Omental fat pad (tissue), 4 donors: Measurements from ENCODE around the gene FAAP20. TPM values are rescaled to one million over a fixed set of nuclear protein-coding genes. Genes with fewer than 3 reads are reported as not detected.
A peak's percentile ranks its signal among the peaks of the same experiment; 100 is the strongest.

Experiments used
- ATAC-seq: fragments of 150-250 bp; one replicate; pipeline ENCODE4 v1.9.1; 2016; ENCODE audit warnings: mild to moderate bottlenecking, moderate library complexity; ENCODE audit not compliant: low FRiP score
- DNase-seq: peaks from one replicate; pipeline ENCODE4 v3.0.0-alpha.2; 2019; ENCODE audit warnings: low spot score
- total RNA-seq, 4 donors: library from RNA; depleted of rRNA; stranded (reverse); fragments of >200 nt; gene quantifications; one replicate each; pipeline ENCODE4 v1.1.0, GENCODE V29; 2016
- TF ChIP-seq, protein P1 (sequence below), 3 donors: fragments of 450-650 bp; IDR thresholded peaks; one replicate each; pipeline ENCODE4 v1.5.1; 2016 to 2017; ENCODE audit warnings: antibody characterized with exemption in 3 of 3, mild to moderate bottlenecking in 3 of 3, moderate library complexity in 2 of 3

FAAP20 gene
- total RNA-seq, 4 donors from 2014 or later = 14.2 to 24.9 (median 21.8) TPM

DNA sequence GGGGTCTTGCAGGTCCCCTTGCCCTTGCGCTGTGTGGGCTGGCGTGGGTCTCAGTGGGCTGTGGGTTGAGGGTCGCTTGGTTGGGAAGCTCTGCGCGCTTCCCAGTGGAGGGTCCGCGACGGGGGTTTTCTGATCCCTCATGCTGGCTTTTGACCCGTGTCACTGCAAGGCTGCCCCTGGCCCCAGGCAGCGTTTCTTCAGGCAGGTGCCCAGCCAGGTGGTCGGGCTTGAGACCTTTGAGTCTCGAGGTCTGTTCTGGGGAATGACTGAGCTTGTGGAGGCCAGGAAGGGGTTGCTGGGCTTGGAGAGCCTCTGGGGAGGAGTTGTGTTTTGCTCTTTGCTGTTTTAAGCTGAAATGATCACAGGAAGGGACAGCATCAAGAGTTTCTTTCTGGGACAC lies 38.9 kb upstream of the FAAP20 start:
- TF ChIP-seq, protein P1, sequence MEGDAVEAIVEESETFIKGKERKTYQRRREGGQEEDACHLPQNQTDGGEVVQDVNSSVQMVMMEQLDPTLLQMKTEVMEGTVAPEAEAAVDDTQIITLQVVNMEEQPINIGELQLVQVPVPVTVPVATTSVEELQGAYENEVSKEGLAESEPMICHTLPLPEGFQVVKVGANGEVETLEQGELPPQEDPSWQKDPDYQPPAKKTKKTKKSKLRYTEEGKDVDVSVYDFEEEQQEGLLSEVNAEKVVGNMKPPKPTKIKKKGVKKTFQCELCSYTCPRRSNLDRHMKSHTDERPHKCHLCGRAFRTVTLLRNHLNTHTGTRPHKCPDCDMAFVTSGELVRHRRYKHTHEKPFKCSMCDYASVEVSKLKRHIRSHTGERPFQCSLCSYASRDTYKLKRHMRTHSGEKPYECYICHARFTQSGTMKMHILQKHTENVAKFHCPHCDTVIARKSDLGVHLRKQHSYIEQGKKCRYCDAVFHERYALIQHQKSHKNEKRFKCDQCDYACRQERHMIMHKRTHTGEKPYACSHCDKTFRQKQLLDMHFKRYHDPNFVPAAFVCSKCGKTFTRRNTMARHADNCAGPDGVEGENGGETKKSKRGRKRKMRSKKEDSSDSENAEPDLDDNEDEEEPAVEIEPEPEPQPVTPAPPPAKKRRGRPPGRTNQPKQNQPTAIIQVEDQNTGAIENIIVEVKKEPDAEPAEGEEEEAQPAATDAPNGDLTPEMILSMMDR (IDR thresholded peaks at IDR 0.05) = no peak
- DNase-seq = no peak
- no peak for ATAC-seq

DNA sequence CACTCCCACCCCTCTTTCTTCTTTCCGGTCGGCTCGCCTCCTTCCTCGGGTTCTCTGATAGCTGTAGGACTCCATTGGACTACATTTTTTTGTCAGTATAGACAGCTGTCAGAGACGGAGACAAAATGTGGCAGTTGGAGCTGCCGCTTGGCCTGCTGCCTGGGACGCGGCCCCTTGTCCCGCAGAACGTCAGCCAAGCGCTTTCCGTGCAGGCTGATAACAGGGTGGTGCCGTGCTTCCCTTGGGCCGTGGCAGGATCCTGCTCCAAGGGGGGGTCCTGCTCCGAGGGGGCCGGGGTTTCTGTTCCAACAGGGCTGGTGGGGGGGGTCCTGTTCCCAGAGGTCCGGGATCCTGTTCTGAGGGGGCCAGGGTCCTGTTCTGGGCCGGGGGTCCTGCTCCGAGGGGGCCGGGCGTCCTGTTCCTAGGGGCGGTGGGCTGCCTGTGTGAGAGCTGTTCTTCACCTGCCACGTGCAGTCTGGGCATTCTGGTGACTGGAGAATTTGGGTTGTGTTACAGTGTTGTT lies 38.4 kb upstream of the FAAP20 start:
- no peak for ATAC-seq
- TF ChIP-seq, protein P1 (IDR thresholded peaks at IDR 0.05) = no peak
- no peak for DNase-seq

DNA sequence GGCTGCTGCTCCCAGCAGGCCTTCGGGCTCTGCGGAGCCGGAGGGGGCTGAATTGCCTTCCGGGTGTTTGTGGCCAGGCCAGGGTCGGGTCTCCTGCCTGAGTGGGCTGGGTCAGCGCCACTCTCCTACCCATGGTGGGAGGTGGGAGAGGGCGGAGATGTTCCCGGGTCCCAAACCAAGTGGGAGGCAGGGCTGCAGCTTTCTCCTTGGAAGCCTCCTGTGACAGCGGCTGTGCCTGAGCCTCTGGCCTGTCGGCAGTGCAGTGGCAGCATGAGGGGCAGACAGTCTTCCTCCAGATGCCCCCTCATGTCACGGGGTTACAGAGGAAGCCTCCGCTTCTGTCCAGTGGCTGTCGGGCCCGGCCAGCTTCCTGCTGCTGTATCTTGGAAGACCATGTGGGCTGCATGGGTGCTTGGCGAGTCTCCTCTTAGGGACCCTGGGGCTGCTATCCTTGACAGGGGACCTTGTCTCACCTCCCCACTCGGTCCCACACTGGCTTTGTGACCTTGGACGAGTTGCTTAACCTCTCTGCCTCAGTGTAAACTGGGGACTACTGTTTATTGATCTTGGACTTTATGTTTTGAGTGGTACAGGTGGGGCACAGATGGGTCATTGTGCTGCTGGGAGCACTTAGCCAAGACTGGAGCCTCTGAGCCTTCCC lies 37.8 kb upstream of the FAAP20 start:
- TF ChIP-seq, protein P1 (IDR thresholded peaks at IDR 0.05) = no peak
- ATAC-seq (no peak), DNase-seq (no peak)

DNA sequence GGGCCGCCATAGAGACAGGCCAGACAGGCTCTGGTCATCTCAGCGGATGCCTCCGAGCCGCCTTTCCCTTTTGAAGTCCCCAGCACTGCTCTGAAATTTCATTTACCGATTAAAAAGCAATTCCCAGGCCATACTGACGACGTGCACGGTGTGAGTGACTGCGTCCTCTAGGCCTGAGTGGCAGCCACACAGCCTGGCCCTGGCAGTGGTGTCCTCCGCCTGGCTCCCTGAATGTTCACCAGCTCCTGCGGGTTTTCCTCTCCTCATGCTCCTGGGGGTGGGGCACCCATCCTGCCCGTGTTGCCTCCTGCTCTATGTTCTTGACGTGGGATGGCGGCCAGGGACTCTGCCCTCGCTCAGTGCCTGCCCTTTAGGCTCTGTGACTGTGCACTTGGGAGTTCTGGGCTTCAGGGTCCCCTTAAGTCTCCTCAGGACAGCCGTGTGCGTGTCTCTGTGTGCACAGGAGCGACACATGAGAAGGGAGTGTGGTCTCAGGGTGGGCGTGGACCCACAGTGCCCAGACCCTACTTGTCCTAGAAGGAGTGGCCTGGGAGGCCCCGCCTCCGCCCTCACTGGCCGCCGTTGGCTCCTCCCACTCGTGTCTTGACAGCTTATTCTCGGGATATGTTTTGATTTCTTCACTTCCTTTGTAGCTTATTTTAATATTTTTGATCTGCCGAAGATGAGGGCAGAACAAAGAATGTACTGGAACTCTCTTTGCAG lies 37.1 kb upstream of the FAAP20 start:
- peak; percentile 64 for DNase-seq
- no peak for ATAC-seq
- TF ChIP-seq, protein P1 (IDR thresholded peaks at IDR 0.05) = no peak

DNA sequence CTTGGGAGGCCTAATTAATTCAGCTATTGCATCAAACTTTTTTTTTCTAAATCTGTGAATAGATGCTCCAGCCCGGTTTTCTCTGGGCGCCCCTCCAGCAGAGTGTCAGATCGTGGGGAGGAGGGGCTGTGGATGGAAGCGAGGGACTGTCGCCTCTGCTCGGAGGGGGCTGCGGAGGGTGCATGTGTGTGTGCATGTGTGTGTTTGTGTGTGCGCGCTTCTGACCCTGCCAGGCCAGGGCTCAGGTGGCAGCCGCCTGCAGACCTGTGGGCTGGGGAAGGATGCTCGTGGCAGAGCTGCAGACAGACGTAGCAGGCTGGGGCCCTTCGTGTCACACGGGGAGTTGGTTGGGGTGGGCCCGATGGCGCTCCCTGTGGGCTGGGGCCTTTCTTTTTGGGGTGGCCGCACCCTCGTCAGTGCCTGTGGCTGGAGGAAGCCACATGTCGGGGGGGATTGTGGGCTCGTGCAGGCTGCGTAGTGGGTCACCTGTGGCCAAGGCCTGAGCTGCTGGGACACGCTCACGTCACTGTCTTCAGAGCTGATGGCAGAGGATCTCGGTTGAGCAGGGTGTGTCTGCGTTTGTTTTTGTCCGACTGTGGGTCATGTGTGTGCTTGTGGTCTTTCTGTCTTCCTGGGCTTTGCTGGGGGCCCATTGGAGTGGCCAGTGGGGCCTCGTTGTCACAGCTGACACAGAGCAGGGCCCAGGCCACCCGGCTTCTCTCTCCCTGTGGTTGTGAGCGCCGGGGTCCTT lies 36.4 kb upstream of the FAAP20 start:
- TF ChIP-seq, protein P1 (IDR thresholded peaks at IDR 0.05) = no peak
- ATAC-seq (no peak), DNase-seq (no peak)

DNA sequence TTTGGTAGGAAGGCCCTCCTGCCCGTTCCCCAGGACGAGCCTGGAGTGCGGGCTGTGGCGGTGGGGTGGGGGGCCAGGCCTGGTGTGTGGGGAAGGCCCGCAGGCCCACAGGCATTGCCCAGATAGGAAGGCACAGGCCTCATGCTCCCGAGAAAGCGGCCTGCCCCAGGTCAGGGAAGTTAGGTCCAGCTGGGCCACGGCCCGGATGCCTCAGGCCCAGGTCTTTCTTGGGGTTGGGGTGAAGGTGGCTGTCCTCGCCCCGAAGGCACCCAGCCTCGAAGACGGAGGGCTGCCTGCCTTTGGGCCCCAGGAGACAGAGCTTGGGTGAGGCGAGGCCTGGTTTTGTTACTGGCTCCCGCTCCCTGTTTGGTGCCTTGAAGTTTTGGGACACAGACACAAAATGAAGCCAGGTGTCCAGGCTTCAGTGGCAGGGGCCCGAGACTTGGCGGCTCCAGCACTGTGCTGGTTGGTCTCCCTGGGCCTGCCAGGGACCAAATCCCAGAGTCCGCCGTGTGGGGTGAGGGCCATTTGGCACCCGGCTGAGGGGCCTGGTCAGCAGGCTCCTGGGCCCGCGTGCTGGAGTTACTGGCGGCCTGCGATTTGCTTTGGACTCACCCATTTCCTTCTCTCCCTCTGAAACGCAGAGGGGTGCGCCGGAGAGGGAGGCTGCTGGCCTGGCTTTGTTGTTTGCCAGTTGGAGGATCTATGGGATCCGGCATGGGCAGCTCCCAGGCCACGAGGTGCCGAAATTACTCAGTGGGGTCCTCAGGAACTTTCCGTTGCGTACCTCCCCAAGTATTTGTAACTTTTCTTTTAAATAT lies 35.5 kb upstream of the FAAP20 start:
- TF ChIP-seq, protein P1 (IDR thresholded peaks at IDR 0.05) = no peak
- DNase-seq = no peak
- no peak for ATAC-seq
